ENCODE data around the gene RUNX2. TPM values are rescaled to one million over a fixed set of nuclear protein-coding genes. Genes with fewer than 3 reads are reported as not detected.

RUNX2 gene
- total and polyA plus RNA-seq, 4 donors: 1.8 to 6.7 (median 3.2) TPM

GRCh38 chr6:45522486-45522885 is 194.4 kb downstream of the RUNX2 start:
- Histone ChIP-seq H3K27me3 (ENCODE audit: control insufficient read depth in 3 of 3, insufficient read depth in 3 of 3, low read length in 2 of 3) (no peaks in the 10 kb centered on the region), H3K27ac (ENCODE audit: low read depth in 1 of 2, low read length in 1 of 2) (no peak overlapping the region), H3K9me3 (ENCODE audit: control insufficient read depth in 4 of 4, insufficient read depth in 3 of 4, low read length in 3 of 4) (no peaks in the 10 kb centered on the region), H3K4me3 (no peak overlapping the region), H3K4me1 (ENCODE audit: control insufficient read depth in 5 of 5, insufficient read depth in 5 of 5, low read length in 5 of 5) (peaks cover 0 to 20% (median 0%) of the 10 kb centered on the region in 5 donors), H3K36me3 (ENCODE audit: control insufficient read depth in 4 of 4, insufficient read depth in 4 of 4, low read length in 4 of 4) (no peaks in the 10 kb centered on the region), H3K9ac (ENCODE audit: insufficient read depth in 1 of 2, low read length in 2 of 2) (no peak overlapping the region)
- TF ChIP-seq CTCF (IDR thresholded peaks at IDR 0.05; ENCODE audit: control extremely low read depth, extremely low read depth): no peak
- no peak for DNase-seq
- ATAC-seq (ENCODE audit: insufficient read depth, low FRiP score): no peak
- WGBS, 2 donors: 96 to 97% methylated on average over 4 of the region's 4 CpGs

- Histone ChIP-seq H3K4me1 (ENCODE audit: control insufficient read depth in 5 of 5, insufficient read depth in 5 of 5, low read length in 5 of 5) (peaks cover 0 to 3% (median 0%) of the 10 kb centered on the region in 5 donors), H3K9me3 (ENCODE audit: control insufficient read depth in 4 of 4, insufficient read depth in 3 of 4, low read length in 3 of 4) (no peaks in the 10 kb centered on the region)
- TF ChIP-seq CTCF (IDR thresholded peaks at IDR 0.05; ENCODE audit: control extremely low read depth, extremely low read depth): no peak
Measured at GRCh38 chr6:45527210-45527609, 199.1 kb downstream of the RUNX2 start.

GRCh38 chr6:45531999-45532595 is 204.0 kb downstream of the RUNX2 start:
- no peaks in the 10 kb centered on the region for H3K27me3 ChIP-seq (ENCODE audit: control insufficient read depth in 3 of 3, insufficient read depth in 3 of 3, low read length in 2 of 3)
- no peaks in the 10 kb centered on the region for H3K9me3 ChIP-seq (ENCODE audit: control insufficient read depth in 4 of 4, insufficient read depth in 3 of 4, low read length in 3 of 4)
- ATAC-seq (ENCODE audit: insufficient read depth, low FRiP score) (no peak), DNase-seq (no peak)
- peak overlapping the region in 1 of 2 donors; percentile 77 for H3K9ac ChIP-seq (ENCODE audit: insufficient read depth in 1 of 2, low read length in 2 of 2)
- H3K4me3 ChIP-seq: no peak overlapping the region
- H3K36me3 ChIP-seq (ENCODE audit: control insufficient read depth in 4 of 4, insufficient read depth in 4 of 4, low read length in 4 of 4): no peaks in the 10 kb centered on the region
- 89 to 94% methylated on average over 2 of the region's 2 CpGs for WGBS, 2 donors
- H3K4me1 ChIP-seq (ENCODE audit: control insufficient read depth in 5 of 5, insufficient read depth in 5 of 5, low read length in 5 of 5): peaks cover 0 to 12% (median 3%) of the 10 kb centered on the region in 5 donors
- H3K27ac ChIP-seq (ENCODE audit: low read depth in 1 of 2, low read length in 1 of 2): no peak overlapping the region
- TF ChIP-seq CTCF (IDR thresholded peaks at IDR 0.05; ENCODE audit: control extremely low read depth, extremely low read depth): no peak

More at GRCh38 chr6:45527210-45527609, 199.1 kb downstream of the RUNX2 start:
- H3K4me3 ChIP-seq: no peak overlapping the region
- no peaks in the 10 kb centered on the region for H3K36me3 ChIP-seq (ENCODE audit: control insufficient read depth in 4 of 4, insufficient read depth in 4 of 4, low read length in 4 of 4)
- DNase-seq: no peak
- WGBS, 2 donors: 83 to 86% methylated on average over 1 of the region's 1 CpG
- H3K27ac ChIP-seq (ENCODE audit: low read depth in 1 of 2, low read length in 1 of 2): no peak overlapping the region
- ATAC-seq (ENCODE audit: insufficient read depth, low FRiP score): no peak
- no peak overlapping the region for H3K9ac ChIP-seq (ENCODE audit: insufficient read depth in 1 of 2, low read length in 2 of 2)
- no peaks in the 10 kb centered on the region for H3K27me3 ChIP-seq (ENCODE audit: control insufficient read depth in 3 of 3, insufficient read depth in 3 of 3, low read length in 2 of 3)

All from lung (tissue), 12 donors.